GM18907 (cell line): ENCODE data around the gene LYST.
"Not testable (repeated sequence)": the region's sequence is repeated elsewhere in the genome, so short reads cannot be mapped to it uniquely, and the experiment has no call there.

ENCODE experiments used
- ATAC-seq: cut with Tn5 transposase; IDR thresholded peaks from one replicate; pipeline ENCODE4 v1.9.1; 2021; ENCODE audit warnings: mild to moderate bottlenecking, moderate library complexity; ENCODE audit not compliant: unreplicated experiment

Gene LYST

DNA sequence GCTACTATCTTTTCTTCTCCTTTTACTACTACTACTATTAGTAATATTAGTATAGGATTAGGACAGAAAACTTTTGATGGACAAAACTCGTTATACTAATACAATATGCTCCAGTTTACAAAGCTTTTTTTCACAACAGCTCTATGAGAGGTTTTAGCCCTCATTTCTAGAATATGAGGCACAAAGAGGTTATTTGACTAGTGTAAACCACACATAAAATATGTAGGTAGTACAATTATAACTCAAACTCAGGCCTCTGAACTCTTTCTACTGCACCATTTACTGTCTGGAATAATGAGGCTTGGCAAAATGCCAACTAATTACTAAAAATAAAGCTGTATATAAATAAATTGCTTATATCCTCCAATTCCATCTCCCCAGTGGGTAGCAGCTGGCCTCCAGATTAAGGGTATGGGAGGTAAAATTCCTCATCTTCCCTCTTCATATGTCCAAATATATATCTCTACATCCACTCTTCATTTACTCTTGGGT, 99.9 kb downstream of the LYST start:
- ATAC-seq = no peak

DNA sequence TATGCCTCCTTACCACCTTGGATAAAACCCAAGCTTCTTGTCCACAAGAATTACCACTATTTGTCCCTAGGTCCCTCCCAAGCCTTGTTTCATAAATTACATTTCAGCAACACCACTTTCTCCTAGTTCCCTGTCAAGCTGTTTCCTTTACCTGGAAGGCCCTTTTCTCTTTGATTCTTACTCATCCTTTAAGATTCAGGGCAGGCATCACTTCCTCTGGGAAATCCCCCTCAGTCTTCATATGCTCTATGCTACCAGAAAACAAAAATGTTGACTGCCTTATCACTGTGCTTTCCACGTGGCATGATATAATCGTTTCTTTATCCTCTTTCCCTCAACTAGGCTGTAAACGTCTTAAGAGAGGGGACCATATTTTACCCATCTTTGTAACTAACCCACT, 102.7 kb downstream of the LYST start:
- peak; percentile 52 for ATAC-seq

DNA sequence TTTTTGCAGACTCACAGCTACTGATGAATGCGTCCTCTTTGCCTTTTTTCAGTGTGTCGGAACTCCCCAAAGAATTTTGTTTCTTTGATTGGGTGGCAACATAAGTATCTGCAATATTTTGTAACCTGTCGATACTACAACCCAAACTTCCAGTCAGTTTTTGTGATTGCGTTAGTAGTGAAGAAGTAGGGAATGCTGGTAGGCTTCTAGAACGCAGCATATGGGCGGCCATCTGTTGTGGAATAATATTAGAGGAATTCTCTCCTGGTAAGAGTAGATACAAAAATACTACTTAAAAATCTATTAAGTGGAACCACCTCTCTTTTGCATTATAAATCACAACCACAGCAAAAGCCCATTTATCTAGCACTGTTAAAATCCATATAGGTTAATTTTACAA, 107.4 kb downstream of the LYST start:
- ATAC-seq = no peak

DNA sequence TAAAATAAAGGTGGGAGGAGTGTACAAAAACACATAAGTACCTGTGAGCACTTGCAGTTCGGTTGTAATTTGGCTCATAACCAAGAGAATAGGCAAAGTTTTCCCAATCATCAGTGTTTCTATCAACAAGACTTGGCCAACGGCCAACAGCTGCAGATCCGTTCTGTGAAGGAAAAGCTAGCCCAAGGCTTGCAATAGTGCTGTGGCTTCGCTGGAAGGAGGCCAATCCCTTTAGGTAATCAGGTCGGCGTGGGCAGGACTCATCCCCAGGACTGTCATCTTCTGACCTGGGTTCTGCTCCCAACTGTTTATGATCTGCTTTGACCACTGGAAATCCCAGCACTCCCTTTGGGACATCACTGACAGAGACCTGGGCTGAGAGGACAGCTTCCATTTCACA, 107.8 kb downstream of the LYST start:
- no peak for ATAC-seq

DNA sequence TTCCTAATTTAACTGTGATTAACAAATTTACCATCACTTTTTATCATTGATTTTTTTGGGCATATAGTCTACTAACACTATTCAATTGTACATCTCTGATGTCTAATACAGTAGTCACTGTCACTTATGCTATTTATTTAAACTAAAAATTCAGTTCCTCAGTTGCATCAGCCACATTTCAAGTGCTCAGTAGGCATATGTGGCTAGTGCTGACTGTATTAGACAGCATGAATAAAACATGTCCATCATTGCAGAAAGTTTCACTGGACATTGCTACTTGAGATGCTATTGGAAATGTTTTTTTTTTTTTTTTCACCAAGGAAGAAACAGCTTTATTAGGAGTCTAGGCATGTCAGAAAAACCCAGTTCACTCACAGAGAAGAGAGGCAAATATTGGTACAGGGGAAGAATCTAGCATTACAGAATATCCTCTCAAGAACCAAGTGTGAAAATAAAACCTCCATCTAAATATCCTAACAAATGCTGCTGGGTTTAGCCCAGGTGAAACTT, 109.1 kb downstream of the LYST start:
- ATAC-seq = no peak

DNA sequence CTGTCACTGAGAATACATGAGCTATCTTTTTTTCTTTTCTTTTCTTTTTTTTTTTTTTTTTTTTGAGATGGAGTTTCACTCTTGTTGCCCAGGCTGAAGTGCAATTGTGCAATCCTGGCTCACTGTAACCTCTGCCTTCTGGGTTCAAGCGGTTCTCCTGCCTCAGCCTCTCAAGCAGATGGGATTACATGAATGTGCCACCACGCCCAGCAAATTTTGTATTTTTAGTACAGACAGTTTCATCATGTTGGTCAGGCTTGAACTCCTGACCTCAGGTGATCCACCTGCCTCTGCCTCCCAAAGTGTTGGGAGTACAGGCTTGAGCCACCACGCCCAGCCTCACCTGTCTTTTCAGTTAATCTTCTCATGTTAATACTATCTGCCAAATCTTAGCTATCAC, 112.5 kb downstream of the LYST start:
- not testable (repeated sequence) for ATAC-seq

DNA sequence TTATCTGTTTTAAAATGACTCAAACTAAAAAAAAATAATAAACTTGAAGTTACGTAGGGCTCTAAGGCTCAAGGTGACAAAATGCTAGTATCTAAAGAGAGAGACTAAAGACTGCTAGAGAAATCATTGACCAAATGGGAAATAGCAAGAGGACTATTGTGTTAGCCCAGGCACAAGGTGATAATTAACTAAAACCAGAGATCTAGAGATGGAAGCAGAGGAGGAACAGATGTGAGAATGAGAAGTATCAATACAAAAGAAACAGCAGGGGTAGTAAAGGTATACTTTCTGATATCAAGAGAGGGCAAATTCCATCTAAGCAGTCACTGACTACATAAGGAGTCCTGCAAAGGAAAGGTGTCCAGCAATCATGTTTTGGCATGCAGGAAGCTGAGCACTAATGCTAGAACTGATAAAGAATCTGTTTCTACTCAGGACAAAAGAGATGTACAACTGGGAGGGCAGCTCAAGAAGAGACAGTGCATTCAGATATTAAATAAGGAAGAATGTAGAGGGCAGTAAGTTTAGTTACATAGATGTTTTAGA, 116.9 kb downstream of the LYST start:
- no peak for ATAC-seq

DNA sequence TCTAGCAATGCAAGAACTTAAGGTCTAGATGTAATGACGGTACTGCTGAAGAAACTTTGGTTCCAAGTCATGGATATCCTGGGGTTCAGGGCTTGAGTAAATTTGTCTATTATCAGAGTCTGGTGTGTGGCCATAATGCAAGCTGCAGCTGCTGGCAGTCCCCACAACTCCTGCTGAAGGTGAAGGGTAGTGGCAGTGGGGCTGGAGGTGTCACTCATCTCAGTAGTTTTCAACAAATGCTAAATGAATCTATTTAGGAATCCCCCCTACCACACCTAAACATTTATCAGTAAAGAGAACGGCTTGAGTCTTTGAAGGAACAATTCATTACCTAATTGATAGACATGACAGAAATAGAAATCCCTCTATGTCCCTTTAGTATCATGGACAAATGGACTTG, 118.0 kb downstream of the LYST start:
- ATAC-seq = no peak

DNA sequence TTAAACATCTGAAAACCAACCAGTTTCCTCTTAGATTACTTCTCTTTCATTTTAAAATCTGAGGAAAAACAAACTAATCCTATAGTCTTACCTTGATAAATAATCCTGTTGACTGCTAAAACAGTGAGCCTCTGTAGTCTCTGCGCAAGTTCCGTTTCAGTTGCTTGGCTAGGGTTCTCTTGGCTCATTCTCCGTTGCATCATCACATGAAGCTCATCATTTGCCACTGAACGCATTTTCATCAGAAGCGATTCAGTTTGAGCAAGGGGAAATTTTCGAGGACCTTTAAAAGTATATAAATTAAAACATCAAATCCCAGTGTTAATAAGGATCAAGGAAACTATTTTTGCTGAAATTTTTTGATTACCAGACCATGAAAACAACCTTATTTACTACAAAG, 120.5 kb downstream of the LYST start:
- no peak for ATAC-seq

DNA sequence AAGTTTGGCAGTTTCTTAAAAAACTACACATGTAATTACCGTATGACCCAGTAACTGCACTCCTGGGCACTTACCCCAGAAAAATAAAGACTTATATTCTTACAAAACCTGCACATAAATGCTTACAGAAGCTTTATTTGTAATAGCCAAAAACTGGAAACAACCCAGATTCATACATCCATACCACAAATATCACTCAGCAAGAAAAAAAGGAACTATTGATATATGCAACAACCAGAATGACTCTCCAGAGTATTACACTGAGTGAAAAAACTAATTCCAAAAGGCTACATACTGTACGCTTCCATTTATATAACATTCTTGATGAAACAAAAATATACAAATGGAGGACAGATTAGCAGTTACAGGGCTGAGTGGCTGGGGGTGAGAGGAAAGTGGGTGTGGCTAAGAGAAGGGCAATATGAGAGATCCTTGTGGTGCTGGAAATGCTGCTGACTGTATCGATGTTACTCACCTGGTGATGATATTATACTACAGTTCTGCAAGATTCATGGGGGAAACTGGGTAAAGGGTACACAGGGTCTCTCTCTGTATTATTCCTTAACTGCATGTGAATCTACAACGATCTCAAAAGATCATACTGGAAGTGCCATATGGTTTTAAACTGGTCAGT, 121.1 kb downstream of the LYST start:
- no peak for ATAC-seq

DNA sequence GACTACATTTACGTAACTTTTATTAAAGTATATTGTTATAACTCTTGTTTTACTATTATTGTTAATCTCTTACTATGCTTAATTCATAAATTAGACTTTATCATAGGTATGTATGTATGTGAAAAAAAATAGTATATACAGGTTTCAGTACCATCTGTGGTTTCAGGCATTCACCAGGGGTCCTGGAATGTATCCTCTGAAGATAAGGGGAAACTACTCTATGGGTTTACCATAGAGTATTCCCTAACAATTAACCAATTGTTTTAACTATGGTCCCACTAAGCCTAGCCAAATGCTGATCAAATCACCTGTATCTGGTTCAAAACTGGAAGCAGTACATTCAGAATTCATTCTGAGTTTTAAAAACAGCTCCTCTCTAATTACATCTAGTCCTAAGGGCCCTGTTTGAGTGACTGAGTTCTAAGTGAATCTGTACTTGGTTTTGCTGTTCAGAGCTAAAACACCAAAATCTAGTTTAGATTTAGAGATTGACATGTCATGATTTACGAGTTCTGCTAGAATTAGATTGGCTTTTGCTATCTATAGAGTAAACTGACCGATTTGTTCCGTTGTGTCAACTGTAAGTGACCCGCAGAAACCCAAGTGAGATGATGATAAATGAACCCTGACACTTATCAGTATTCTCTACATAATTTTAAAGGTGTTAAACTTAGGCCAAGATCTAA, 123.6 kb downstream of the LYST start:
- no peak for ATAC-seq

DNA sequence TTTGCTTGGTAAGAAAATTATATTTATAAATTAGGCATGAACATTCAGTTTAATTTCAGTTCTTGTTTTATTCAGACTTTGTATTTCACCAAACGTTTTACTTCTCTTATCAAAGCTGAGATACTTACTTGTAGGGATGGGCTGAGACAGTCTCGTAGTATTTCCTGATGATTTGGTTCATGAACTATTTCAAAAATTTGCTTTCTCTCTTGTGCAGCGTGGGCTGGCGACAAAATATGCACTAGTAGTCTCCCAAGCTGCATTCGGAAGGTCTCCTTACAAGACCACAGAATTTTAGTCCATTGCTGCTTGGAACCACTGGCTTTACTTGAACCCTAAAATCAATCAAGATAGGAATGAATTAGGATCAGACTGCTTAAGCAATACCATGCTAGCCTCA, 125.4 kb downstream of the LYST start:
- ATAC-seq = no peak

DNA sequence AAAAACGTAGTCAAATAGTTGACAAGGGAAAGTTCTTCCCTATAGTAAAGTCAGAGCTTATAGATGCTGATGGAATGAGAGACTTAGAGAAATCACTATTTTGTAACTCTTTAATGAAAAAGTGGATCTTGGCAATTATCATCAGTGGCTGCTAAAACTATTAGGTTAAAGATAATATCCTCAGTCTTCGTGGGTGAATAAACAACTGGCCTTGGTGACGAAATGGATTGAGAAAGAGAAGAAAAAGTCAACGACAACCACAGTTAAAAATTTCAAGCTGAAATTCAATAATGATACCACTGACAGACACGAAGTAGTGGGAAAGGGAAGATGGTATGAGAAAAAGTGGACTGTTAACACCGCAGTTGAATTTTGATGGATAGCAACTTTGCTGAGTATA, 127.1 kb downstream of the LYST start:
- ATAC-seq = no peak

DNA sequence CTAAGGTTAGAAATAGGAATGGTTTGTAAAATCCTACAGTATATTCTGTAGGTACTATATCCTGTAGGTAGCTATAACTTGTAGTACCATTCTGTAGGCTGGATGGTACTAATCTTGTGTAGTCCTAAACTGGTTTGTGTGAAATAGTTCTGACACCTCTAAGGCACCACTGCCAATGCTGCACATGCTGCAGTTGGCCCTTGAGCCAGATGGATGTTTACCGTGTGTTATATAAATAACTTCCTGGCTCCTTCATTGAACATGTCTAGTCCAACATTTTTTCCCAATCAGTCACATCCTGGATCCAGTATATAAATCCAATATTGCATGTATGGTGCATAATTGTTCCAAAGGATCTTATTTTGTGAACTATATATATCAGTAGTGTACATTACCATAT, 127.6 kb downstream of the LYST start:
- ATAC-seq = no peak

DNA sequence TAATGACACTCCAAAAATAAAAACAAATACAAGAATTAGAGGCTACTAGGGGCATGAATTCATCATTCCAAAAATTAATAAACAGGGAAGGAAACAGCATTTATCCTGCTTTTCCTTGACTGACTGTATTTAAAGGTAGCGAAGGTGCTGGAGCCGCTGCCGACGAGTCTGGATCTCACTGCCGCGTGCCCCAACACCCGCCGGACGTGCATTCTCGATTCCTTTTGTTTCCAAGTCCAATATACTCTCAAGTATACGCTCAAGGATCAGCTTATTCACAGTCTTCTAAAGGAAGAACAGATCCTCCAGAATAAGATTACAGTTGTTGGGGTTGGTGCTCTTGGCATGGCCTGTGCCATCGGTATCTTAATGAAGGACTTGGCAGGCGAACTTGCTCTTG, 129.0 kb downstream of the LYST start:
- no peak for ATAC-seq

DNA sequence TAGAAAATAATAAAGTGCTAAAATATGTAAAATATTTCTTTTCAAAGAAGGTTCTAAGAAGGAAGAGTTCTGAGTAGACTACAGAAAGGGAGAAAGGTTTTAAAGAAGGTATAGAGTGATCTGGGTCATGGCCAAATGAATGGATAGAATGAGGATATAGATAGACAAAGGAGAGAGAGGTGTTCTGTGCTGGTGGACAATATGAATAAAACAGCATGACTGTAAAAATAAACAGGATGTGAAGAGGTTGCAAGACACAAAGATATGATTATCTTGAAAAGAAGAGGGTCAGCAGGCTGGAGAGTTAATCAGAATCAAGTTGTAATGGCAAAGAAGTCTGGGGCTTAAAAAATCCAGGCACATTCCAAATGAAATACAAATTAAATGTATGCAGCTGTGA, 130.4 kb downstream of the LYST start:
- no peak for ATAC-seq

DNA sequence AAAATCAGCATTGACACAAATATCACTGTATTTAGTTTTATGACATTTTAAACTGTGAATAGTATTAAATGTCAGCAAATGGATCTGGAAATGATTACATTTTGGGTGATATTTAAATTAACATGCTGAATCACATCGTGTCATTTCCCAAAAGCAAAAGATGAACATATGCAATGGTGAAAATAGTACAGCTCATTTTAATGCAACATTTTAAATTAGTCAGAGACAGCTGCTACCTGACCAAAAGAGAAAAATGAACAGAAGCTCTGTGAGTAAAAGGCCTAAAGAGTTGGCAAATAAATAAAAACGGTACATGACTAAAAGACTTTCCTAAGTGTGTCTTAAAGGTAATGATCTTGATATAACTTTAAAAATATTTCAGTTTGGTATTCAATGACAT, 131.1 kb downstream of the LYST start:
- no peak for ATAC-seq

DNA sequence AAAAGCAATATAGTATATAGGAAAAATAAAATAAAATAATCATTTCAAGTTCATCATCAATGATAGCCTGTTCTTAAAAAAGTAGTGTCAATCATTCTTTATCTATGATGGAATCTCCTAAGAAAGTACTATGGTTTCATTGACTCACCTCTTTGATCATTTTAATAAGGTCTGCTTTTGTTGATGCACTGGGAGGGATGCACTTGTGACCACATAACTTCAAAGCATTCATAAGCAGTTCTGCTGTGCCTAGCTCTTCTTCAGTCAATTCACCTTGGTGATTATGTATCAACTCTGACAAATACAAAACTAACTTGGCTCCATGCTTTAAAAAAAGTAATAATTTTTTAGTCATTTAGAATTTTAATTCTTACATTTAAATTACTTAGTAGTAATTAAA, 132.4 kb downstream of the LYST start:
- ATAC-seq = no peak

DNA sequence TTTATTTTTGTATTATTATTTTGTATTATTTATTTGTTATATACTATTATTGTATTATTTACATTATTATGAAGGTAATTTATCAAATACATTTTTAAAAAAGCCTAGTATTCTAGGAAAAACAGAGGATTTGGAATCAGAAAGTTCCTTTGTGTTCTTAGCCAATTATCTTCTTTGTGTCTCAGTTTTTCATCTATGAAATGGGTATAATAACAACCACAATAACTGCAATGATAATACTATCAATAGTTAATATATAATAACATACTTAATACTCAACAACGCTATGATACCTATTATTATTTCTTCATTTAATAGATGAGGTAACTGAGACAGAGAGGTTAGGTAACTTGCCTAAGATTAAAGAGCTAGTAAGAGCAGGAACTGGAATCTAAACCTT, 136.7 kb downstream of the LYST start:
- no peak for ATAC-seq

DNA sequence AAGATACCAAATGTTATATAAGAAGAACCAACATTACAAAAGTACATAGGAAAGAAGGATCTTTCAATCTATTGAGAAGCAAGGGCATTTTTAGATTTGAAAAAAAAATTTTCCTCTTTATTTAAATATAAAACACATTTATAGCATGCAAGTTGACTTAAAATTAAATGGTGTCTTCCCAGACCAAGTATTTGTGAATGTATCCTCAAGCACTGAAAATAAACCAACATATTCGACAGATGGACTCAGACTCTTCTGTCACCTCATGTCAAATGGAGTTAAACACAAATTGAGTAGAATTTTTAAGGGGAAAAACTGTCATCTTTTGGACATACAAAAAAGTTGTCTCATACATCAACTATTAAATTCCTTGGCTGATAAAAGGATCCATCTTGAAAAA, 140.1 kb downstream of the LYST start:
- no peak for ATAC-seq

DNA sequence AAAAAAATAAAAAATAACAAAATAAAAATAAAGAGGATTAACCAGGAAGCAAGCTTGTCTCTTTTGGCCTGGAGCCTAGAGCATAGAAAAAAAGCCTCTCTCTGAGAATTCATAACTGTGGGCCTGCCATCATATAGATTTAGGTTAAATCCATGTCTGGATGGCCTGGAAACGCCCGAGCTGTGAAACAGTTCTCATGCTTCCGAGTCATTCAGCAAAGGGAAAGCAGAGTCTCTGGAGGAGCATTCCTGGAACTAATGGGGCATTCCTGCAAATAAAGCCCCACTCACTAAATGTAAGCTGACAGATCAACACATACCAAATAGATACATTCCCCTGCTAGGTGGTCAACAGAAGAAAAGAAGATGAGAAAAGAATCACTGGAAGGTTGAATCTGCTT, 141.3 kb downstream of the LYST start:
- no peak for ATAC-seq

DNA sequence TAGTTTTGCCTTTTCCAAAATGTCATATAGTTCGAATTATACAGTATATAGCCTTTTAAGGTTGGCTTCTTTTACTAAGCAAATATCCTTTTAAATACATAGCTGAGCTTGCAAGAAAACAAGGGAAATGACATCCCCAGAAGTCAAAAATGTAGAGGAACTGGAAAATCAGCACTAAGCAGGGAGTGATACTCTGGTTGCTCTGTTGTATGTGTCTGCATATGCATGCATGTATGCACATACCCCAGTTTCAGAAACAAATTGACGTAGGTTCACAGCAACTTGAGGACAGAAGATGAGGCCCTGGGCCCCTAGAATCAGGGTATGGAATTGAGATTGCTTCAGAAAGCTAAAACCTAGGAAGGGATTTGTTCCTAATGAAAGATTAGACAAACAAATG, 142.0 kb downstream of the LYST start:
- no peak for ATAC-seq
